ENCODE measurements around the gene ZFP69.
"Not testable (repeated sequence)": the region's sequence is repeated elsewhere in the genome, so short reads cannot be mapped to it uniquely, and the experiment has no call there.

ZFP69 gene

DNA sequence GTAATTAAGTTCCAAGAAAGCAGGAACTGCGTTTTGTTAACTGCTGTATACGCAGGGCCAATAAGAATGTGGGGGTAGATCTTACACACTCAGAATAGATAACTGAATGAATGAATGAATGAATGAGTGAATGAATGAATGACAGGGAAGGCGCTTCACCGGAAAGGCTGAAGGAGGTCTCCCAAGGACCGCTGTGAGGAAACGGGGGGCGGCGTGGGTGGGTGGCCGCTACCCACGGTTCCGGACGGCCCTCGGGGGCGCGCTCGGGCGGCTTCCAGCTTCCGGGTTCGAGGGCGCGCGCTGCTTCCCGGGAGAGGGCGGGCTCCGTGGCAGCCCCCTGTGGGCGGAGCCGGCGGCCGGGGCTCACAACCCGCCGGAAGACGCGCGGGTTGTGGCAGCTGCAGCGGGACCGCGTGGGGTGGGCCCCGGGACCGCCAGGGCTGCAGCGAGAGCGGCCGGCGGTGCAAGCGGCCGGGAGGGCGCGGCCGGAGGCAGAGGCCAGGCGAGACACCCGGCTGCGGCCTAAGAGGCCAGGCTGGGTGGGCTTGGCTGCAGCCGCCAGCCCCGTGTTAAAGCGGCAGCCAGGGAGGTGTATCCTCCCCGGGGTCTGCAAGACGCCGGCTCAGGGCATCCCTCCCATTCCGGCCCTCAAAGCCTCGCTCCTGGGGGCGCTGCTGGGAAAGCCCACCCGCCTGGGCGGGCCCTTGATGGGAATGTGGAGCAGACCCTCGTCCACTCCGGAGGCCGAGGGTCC is at the start of gene ZFP69:
Gene ZFP69 (plus strand): TSS at position 367 of the 754 bp plus-strand sequence. CDS start 2,072 bp downstream, outside the sequence.
- peak; percentile 74 for DNase-seq

GRCh38 chr1:40431385-40431784 is 45.7 kb upstream of the ZFP69 start:
- no peak for DNase-seq

DNA sequence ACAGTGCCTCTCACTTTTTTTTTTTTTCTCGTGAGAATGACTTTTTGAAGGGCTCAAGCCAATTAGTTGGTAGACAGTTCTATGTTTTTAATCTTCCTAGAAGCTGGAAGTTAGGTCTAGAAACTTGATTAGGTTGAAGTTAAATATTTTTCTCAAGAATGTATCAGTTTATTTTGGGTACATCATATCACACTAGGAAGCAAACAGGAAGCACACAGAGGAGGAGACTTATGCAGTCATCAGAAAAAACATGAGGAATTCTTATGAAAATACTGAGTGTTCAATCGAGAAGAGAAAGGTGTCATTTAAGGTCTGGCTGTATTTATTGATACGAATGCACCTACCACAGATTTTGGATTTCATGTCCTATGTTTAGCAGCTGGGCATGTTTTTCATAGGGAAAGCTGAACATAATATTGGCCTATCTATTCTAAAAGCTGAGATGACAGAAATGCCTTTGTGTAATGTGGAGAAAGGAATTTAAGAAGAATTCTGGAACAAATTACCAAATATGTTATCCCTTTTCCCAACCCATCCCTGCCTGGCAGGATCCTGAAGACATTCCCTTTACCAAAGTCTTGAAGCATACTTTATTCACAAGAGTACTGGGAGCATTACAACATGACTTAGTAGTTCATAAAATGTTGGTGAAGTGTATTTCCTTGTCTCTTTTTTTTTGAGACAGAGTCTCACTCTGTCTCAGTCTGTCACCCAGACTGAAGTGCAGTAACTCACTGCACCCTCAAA is 44.3 kb upstream of the ZFP69 start:
- no peak for DNase-seq

- no peak for DNase-seq
Observed at GRCh38 chr1:40435471-40435870, 41.6 kb upstream of the ZFP69 start.

GRCh38 chr1:40435876-40436275 is 41.2 kb upstream of the ZFP69 start:
- DNase-seq = no peak

- no peak for DNase-seq
Observed at GRCh38 chr1:40438391-40439015, 38.6 kb upstream of the ZFP69 start.

DNA sequence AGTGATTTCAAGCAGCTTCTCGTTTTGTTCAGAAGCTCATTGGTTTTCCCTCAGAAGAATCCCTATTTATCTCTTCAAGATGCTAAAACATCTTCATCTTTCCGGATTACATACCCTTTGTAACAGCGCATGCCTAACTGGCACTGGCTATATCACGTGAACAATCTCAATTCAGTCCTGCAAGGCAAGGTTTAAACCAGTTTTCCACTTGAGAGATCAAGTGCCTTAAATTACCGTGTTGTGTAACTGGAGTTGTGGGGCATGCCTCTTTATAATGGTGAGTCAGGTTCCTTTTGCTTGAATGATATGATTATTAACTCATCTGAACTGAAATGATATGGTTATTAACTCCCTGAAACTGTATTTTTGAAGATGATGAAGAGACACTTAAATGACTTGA is 37.8 kb upstream of the ZFP69 start:
- no peak for DNase-seq

GRCh38 chr1:40449684-40450494 is 27.2 kb upstream of the ZFP69 start, which contains the start of gene ZFP69B:
ZFP69B (plus strand) TSS chr1:40450476; CDS start chr1:40450962, 486 bp downstream.
- DNase-seq = peak; percentile 96

DNA sequence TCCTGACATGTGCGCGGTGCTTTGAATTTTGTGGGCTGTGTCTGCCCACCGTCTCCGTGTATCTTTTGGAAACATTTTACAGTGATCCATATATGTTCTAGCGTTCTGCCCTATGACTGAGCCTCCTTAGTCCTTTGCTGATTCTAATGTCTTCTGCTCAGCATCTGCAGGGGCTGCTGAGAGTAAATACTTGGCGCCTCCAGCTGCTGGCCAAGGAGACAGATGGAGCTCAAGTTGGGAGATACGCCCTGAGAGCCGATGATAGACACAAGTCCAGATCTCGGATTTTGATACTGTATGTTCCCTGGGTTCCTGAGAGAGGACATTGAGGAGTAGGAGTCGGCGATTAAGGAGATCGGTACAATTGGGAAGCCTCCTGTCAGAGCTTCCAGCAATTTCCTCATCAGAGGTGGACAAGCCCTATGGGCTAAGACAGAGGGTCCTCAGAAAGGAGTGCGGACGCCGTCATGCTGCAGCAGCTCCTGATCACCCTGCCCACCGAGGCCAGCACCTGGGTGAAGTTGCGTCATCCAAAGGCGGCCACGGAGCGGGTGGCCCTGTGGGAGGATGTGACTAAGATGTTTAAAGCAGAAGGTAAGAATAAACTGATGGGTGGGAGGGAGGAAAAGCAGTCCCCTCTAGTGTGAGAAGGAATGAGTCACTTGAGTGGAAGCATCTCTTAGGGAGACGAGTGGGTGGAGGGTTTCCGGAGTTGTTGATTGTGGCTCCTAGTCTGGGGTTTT is 26.4 kb upstream of the ZFP69 start:
- peak; percentile 84 for DNase-seq

GRCh38 chr1:40451238-40451585 is 25.9 kb upstream of the ZFP69 start:
- DNase-seq = no peak

GRCh38 chr1:40454873-40455272 is 22.2 kb upstream of the ZFP69 start:
- DNase-seq = no peak

GRCh38 chr1:40462956-40463590 is 14.0 kb upstream of the ZFP69 start:
- DNase-seq = no peak

- no peak for DNase-seq
Observed at GRCh38 chr1:40469327-40469726, 7.8 kb upstream of the ZFP69 start.

DNA sequence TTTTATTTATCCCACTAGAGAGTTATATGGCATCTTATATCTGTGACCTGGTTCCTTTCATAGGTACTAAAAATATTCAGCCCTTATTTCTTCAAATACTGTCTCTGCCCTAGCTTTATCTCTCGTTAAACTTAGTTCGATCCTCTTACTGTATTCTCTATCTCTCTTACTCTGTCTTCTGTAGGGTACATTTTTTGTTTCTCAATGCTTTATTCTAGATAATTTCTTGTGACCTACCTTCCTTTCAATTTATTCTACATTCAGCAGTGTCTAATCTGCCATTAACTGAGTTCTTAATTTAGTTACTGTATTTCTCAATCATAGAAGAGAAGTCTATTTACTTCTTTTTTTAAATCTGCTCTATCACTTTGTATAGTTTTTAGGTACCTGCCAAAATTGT is 1.8 kb upstream of the ZFP69 start:
- DNase-seq = no peak

- peak; percentile 67 for DNase-seq
Observed at GRCh38 chr1:40477678-40478053, 576 bp downstream of the ZFP69 start.

GRCh38 chr1:40478276-40478675 is 1.2 kb downstream of the ZFP69 start:
- no peak for DNase-seq

DNA sequence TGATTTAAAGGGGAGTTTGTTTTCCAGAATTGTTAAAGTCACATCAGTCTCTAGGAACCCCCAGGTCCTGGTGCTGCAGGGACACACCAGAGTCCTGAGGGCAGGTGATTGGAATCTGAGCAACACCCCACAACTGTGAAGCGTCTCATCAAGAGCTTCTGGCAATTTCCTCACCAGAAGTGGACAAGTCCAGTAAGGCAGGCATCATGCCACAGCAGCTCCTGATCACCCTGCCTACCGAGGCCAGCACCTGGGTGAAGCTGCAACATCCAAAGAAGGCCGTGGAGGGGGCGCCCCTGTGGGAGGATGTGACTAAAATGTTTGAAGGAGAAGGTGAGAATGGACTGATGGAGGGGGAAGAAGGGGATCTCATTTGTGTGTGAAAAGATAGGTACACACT is 2.1 kb downstream of the ZFP69 start:
- no peak for DNase-seq

DNA sequence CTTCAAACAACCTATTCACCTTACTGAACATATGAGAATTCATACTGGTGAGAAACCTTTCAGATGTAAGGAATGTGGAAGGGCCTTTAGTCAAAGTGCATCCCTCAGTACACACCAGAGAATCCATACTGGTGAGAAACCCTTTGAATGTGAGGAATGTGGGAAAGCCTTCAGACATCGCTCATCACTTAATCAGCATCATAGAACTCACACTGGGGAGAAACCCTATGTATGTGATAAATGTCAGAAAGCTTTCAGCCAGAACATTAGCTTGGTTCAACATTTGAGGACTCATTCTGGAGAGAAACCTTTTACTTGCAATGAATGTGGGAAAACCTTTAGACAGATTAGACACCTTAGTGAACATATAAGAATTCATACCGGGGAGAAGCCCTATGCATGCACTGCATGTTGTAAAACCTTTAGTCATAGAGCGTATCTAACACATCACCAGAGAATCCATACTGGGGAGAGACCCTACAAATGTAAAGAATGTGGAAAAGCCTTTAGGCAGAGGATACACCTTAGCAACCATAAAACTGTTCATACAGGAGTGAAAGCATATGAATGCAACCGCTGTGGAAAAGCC is 18.3 kb downstream of the ZFP69 start:
- no peak for DNase-seq

- not testable (repeated sequence) for DNase-seq
Observed at GRCh38 chr1:40502651-40503050, 25.6 kb downstream of the ZFP69 start.

DNA sequence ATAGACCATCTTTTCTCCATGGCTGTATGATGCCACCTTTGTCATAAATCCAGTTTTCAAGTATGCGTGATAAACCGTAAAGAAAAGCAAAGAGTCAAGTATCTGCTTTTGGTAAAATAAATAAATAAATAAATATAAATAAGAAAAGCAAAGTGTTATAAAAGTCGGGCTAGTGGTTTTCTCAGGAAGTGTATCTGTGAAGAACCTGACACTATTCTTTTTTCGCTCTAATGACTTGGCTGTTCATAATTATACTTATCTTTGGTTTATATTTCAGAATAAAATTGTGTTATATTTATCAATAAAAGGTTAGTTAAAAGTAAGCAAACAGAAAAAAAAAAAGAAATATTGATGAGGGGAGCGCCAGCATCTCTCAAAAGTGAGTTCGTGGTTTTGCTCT is 30.9 kb downstream of the ZFP69 start:
- no peak for DNase-seq
